Activated T-cell treated with anti-CD3 and anti-CD28 coated beads for 1 hour (primary cell): ENCODE data around the gene SMPX.

Experiments used
- DNase-seq: peaks from one replicate; pipeline ENCODE4 v3.0.0-alpha.2; 2020; ENCODE audit warnings: low read depth

SMPX gene

DNA sequence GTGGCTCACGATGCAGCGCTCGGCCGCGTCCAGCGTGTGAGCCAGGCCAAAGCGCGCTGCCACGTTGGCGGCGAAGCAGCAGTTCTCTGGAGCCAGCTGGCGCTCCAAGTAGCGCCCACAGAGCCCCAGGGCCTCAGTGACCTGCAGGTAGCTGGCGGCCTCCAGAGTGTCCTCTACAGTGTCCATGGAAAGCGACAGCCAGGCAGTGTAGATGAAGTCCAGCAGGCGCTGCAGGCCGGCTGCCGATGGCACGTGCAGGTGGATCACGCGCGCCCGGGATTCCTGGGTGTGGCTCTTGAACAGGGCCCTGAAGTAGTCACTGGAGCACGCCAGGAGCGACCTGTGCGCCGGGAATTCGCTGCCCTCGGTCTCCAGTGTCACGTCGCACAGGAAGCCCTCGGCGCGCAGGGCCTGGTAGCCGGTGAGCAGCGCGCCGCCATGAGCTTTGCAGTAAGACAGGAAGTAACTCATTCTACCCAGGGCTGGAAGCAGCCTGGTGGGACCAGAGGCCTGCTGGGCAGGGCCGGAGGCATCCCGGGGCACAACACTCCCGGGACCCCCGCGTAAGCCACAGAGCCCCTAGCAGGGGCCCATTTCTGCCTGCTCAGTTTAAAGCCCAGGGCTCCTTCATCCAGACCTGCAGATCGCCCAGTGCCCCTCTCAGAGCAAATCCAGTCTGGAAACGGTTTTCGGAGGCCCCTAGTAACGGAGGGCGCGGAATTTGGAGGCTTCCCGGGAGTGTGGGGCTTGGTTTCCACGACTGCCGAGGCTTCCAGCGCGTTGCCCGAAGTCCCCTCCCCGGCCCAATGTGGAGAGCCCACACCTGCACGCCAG lies 100.4 kb downstream of the SMPX start:
- DNase-seq, result no peak

DNA sequence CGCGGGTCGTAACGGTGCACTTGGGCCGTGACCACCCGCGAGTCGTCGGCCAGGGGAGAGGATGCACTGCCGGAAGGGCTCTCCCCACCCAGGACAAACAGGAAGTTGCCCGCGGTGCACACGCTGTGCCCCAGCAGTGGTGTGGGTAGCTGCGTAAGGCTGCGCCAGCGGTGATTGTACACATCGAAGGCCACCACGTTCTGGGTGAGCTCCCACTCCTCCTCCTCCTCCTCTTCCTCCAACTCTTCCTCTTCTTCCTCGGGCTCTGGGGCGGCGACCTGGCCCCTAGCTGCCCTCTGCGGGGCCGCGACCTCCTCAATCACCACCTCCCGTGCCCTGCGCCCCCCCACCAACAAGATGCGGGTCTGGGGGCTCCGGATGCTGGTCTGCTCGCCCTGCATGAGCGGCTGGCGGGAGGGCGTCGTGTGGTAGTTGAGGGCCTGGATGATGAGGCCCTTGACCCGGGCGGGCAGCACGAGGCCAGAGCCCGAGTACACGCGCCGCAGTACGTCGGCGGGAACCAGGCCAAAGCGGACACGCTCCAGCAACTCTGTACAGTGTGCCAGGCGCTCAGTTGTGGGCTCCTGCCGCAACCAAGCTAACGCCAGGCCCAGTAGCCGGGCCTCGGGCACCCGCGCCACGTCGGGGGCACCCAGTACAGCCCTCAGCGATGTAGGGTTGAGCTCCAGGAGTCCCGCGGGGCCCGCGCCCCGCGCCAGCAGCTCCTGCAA lies 101.2 kb downstream of the SMPX start:
- no peak for DNase-seq
